ENCODE data around the gene TBX6. TPM values are rescaled to one million over a fixed set of nuclear protein-coding genes. Genes with fewer than 3 reads are reported as not detected.
A peak's percentile ranks its signal among the peaks of the same experiment; 100 is the strongest.

TBX6 gene
- total RNA-seq, 1 experiment from 2014 or later = 5.1 TPM

- DNase-seq (ENCODE audit: low spot score) (peak; percentile 82), ATAC-seq (peak; percentile 83)
- ChIA-PET CTCF (interaction anchor here (0.6 to 6.9 kb wide), 81 partner anchors 9 to 636 kb away, joined by 3 to 129 read pairs (median 5); partner anchors contain the start of genes ALDOA, C16orf92, CD2BP2 and CDIPT), POLR2A (interaction anchor here (0.6 to 1.3 kb wide), 4 partner anchors 8 to 322 kb away, joined by 3 to 7 read pairs (median 3); no protein-coding TSS in a partner anchor)
- no peak overlapping the region for H3K4me3 Mint-ChIP-seq
- H3K4me1 Mint-ChIP-seq = peaks cover 3% of the 10 kb centered on the region
- H3K27me3 Mint-ChIP-seq (ENCODE audit: low read depth) = no peaks in the 10 kb centered on the region
- no peaks in the 10 kb centered on the region for H3K9me3 Mint-ChIP-seq
- no peaks in the 10 kb centered on the region; the same call in 1 of the 2 replicates for H3K36me3 Mint-ChIP-seq
- no peak overlapping the region for H3K27ac Mint-ChIP-seq
- TF ChIP-seq NFE2L1 (CRISPR knock-in tag; IDR thresholded peaks at IDR 0.05) = no peak
- no peak for TF ChIP-seq FOXK1 (CRISPR knock-in tag; IDR thresholded peaks at IDR 0.05)
- no peak for TF ChIP-seq ATF2 (CRISPR knock-in tag; IDR thresholded peaks at IDR 0.05; ENCODE audit: borderline replicate concordance, low read depth)
- no peak for TF ChIP-seq EMX1 (CRISPR knock-in tag; IDR thresholded peaks at IDR 0.05)
- no peak for TF ChIP-seq STAT6 (CRISPR knock-in tag; conservative IDR thresholded peaks at IDR 0.05; ENCODE audit: low read depth)
- TF ChIP-seq ESRRA (CRISPR knock-in tag; IDR thresholded peaks at IDR 0.05; ENCODE audit: borderline replicate concordance) = no peak
- no peak for TF ChIP-seq ZNF121 (CRISPR knock-in tag; IDR thresholded peaks at IDR 0.05)
- 0 out of 2 replicates have a peak, but pooled peaks have one; percentile 26 for TF ChIP-seq MYBL2 (CRISPR knock-in tag; IDR thresholded peaks at IDR 0.05)
- no peak for TF ChIP-seq ZNF416 (CRISPR knock-in tag; IDR thresholded peaks at IDR 0.05)
- TF ChIP-seq NR1H2 (CRISPR knock-in tag; IDR thresholded peaks at IDR 0.05) = no peak
- no peak for TF ChIP-seq RELA (CRISPR knock-in tag; IDR thresholded peaks at IDR 0.05; ENCODE audit: borderline replicate concordance)
- TF ChIP-seq ZSCAN18 (CRISPR knock-in tag; IDR thresholded peaks at IDR 0.05) = no peak
- no peak for TF ChIP-seq ERG (CRISPR knock-in tag; IDR thresholded peaks at IDR 0.05)
- no peak for TF ChIP-seq ZNF532 (CRISPR knock-in tag; IDR thresholded peaks at IDR 0.05; ENCODE audit: borderline replicate concordance)
- TF ChIP-seq ZNF232 (CRISPR knock-in tag; IDR thresholded peaks at IDR 0.05) = no peak
- no peak for TF ChIP-seq HMGA2 (CRISPR knock-in tag; IDR thresholded peaks at IDR 0.05)
- no peak for TF ChIP-seq CREM (CRISPR knock-in tag; IDR thresholded peaks at IDR 0.05)
- TF ChIP-seq ATF3 (CRISPR knock-in tag; conservative IDR thresholded peaks at IDR 0.05) = no peak
- TF ChIP-seq PREB (CRISPR knock-in tag; IDR thresholded peaks at IDR 0.05; ENCODE audit: borderline replicate concordance) = no peak
- TF ChIP-seq SMAD4 (CRISPR knock-in tag; IDR thresholded peaks at IDR 0.05) = no peak
- TF ChIP-seq ZMAT4 (CRISPR knock-in tag; IDR thresholded peaks at IDR 0.05) = no peak
- no peak for TF ChIP-seq ZNF219 (CRISPR knock-in tag; IDR thresholded peaks at IDR 0.05; ENCODE audit: borderline replicate concordance)
- TF ChIP-seq ZBTB21 (CRISPR knock-in tag; IDR thresholded peaks at IDR 0.05; ENCODE audit: borderline replicate concordance) = no peak
- no peak for TF ChIP-seq ELF4 (CRISPR knock-in tag; IDR thresholded peaks at IDR 0.05; ENCODE audit: low read depth)
Measured at GRCh38 chr16:30112197-30113030, 20.7 kb upstream of the TBX6 start.

All from WTC11 (cell line).